HT-29 (cell line): ENCODE data around the gene KLF14. TPM values are rescaled to one million over a fixed set of nuclear protein-coding genes. Genes with fewer than 3 reads are reported as not detected.
"Not testable (repeated sequence)": the region's sequence is repeated elsewhere in the genome, so short reads cannot be mapped to it uniquely, and the experiment has no call there.

Experiments used
- DNase-seq: peaks from one replicate; pipeline ENCODE4 v3.0.0-alpha.2; 2015; ENCODE audit warnings: low spot score
- total RNA-seq: library from RNA; depleted of rRNA; stranded (reverse); fragments of >200 nt; shearing (Covaris generic); gene quantifications from 2 replicates; pipeline ENCODE4 v1.2.3, GENCODE V29; 2014; rRNA removed

Gene KLF14
- total RNA-seq, result not detected in 2 replicates

GRCh38 chr7:130733931-130734814, at the start of gene KLF14:
Gene KLF14, minus strand, starts transcription at chr7:130734207. Its CDS starts 174 bp downstream, at chr7:130734033.
- peak; percentile 26 for DNase-seq

- DNase-seq, result no peak
Observed at GRCh38 chr7:130781346-130781745, 47.3 kb upstream of the KLF14 start.

DNA sequence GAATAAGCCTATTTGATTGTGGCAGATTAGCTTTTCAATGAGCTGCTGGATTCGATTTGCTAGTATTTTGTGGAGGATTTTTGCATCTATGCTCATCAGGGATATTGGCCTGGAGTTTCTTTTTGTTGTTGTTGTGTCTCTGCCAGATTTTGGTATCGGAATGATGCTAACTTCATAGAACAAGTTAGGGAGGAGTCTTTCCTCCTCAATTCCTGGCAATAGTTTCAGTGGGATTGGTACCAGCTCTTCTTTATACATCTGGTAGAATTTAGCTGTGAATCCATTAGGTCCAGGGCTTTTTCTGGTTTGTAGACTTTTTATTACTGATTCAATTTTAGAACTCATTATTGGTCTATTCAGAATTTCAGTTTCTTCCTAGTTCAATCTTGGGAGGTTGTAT, 43.4 kb upstream of the KLF14 start:
- DNase-seq, result no peak

DNA sequence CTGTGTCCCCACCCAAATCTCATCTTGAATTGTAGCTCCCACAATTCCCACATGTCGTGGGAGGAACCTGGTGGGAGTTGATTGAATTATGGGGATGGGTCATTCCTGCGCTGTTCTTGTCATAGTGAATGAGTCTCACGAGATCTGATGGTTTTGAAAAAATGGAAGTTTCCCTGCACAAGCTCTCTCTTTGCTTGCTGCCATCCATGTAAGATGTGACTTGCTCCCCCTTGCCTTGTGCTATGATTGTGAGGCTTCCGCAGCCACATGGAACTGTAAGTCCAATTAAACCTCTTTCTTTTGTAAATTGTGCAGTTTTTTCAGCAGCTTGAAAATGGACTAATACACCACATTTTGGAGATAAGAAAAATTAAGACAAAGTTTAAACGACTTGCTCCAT, 38.4 kb upstream of the KLF14 start:
- not testable (repeated sequence) for DNase-seq

DNA sequence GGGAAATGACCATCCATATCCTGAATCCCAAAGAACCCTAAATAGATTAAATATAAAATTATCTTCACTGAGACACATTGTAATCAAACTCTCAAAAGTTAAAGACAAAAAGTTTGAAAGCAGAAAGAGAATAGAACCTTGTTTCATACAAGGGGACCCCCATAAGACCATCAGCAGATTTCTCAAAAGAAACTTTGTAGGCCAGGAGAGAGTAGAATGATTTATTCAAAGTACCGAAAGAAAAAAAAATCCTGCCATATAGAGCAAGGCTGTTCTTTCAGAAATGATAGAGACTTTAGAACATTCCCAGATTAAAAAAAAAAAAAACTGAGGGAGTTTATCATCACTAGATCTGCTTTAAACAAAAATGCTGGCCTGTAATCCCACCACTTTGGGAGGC, 34.8 kb upstream of the KLF14 start:
- DNase-seq, result no peak

DNA sequence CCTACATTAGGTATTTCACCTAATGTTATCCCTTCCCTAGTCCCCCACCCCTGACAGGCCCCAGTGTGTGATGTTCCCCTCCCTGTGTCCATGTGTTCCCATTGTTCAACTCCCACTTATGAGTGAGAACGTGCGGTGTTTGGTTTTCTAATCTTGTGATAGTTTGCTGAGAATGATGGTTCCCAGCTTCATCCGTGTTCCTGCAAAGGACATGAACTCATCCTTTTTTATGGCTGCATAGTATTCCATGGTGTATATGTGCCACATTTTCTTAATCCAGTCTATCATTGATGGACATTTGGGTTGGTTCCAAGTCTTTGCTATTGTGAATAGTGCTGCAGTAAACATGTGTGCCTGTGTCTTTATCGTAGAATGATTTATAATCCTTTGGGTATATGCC, 30.6 kb upstream of the KLF14 start:
- DNase-seq, result not testable (repeated sequence)

DNA sequence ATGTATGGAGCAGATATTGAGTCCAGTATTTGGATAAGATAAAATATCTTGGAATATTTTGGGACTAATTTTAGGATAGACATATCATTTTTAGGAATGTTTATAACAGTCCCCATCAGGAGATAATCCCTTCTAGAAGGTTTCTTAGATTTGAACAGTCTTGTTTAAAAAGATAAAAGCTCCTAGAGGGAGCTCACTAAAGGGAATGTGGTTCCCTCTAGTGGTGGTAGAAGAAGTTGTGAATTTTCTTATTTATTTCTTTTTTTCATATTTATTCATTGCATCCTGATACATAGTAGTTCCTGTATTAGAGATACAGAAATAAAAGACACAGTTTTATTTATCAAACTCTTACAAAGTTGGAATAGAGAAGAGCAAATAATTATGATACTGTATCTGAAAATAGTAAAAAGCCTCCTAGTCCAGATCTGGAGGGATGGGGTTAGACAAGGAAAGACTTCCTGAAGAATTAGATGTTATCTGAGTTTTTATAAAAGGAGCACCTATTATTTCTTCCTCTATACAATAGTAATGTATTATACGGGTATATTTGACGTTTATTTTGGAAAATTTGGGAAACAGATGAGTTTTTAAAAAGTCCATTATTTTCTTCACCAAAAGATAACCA, 24.5 kb upstream of the KLF14 start:
- DNase-seq, result peak; percentile 74

- DNase-seq, result no peak
Observed at GRCh38 chr7:130756316-130756715, 22.3 kb upstream of the KLF14 start.

GRCh38 chr7:130752424-130752823, 18.4 kb upstream of the KLF14 start:
- DNase-seq, result no peak

DNA sequence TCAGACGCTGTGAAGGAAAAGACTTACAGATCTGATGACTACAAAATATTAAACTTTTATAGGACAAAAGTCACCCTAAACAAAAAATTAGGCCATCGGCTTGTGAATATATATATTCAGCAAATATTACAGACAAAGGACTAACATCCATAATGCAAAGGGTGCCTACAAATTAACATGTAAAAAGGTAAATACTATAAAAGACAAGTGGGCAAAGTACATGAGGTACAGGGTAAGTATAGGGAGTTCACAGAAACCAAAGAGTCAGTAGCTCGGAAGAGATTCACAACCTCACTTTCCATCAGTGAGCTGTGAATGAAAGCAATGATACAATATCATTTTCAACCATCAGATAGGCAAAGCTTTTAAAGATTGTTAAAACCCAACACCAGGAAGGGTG, 16.7 kb upstream of the KLF14 start:
- DNase-seq, result no peak

DNA sequence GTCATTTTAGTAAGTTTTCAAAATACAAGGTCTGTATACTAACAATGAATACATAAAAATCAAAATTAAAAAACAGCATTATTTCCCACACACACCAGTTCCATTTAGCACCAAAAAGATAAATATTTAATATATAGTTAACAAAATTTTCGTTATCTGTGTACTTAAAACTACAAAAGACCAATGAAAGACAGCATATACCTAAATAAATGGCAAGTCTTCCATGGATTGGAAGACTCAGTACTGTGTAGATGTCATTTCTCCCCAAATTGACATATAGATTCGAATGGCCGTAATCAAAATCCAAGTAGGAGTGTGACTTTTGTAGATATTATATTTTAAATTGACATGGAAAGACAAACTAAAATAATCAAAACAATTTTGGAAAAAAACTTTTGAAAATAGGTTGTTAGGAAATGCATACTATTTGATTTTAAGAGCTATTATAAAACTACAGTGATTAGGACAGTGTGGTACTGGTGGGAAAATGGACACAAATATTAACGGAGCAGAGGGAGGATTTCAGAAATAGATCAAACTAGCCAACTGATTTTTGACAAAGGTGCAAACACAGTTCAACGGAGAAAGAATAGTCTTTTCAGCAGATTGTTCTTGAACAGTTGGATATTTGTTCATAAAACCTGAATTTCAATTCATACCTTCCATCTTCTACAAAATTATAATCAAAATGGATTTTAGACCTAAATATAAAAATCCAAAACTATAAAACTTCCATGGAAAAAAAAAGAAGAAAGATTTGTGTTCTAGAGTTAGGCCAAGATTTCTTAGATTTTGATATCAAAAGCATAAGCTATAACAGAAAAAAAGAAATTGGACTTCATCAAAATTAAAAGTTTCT, 14.8 kb upstream of the KLF14 start:
- DNase-seq, result no peak

- no peak for DNase-seq
Observed at GRCh38 chr7:130741331-130741995, 7.5 kb upstream of the KLF14 start.

GRCh38 chr7:130740606-130741005, 6.6 kb upstream of the KLF14 start:
- DNase-seq, result no peak

GRCh38 chr7:130736298-130736900, 2.4 kb upstream of the KLF14 start:
- no peak for DNase-seq

GRCh38 chr7:130734815-130735716, 1.1 kb upstream of the KLF14 start:
- DNase-seq, result no peak

GRCh38 chr7:130732980-130733930, 752 bp downstream of the KLF14 start:
- DNase-seq, result peak; percentile 15

DNA sequence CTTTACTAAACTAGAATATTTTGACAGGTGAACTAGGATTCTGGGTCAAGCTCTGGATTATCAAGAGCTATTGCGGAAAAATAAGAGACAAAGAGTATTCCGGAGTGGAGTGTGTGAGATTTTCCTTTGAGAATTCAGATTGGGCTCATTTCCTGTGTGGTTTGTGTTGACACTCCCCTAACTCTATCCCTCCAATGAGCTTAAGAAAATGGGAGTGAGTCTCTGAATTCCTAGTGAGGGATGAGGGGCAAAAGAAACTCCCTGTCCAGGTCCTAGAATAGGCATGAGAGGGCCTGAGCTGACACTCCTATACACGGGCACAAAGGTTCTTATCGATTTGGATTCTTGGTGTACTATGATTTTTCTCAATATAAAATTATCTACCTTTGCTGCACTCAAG, 10.2 kb downstream of the KLF14 start:
- DNase-seq, result no peak

- peak; percentile 80 for DNase-seq
Observed at GRCh38 chr7:130721486-130722277, 12.3 kb downstream of the KLF14 start.
